ENCODE measurements around the gene TPSG1.
"Not testable (repeated sequence)": the region's sequence is repeated elsewhere in the genome, so short reads cannot be mapped to it uniquely, and the experiment has no call there.

- TF ChIP-seq CTCF (IDR thresholded peaks at IDR 0.05; ENCODE audit: borderline replicate concordance, extremely low read depth, low read length, poor library complexity, severe bottlenecking); EZH2 (IDR thresholded peaks at IDR 0.05; ENCODE audit: borderline replicate concordance, low read depth, low read length, severe bottlenecking): not testable (repeated sequence)
Measured at GRCh38 chr16:1271724-1272413, 46.8 kb upstream of the TPSG1 start.
